Vagina (tissue), 2 donors: ENCODE results near the gene ARHGEF40.

ENCODE experiments used
- POLR2A ChIP-seq, 2 donors: fragments of 450-650 bp; IDR thresholded peaks; one replicate each; pipeline ENCODE4 v1.6.1; 2017; ENCODE audit warnings: antibody characterized with exemption in 2 of 2, mild to moderate bottlenecking in 2 of 2, moderate library complexity in 2 of 2
- POLR2AphosphoS5 ChIP-seq, 2 donors: sonication (generic); formaldehyde crosslinking; IDR thresholded peaks; one replicate each; pipeline ENCODE4 v1.9.0; 2017; ENCODE audit warnings: antibody characterized with exemption in 2 of 2, mild to moderate bottlenecking in 2 of 2, low read depth in 1 of 2; ENCODE audit not compliant: insufficient read depth in 1 of 2
- TF ChIP-seq, protein P1 (sequence below), 3 experiments: fragments of 450-650 bp in 2 of 3; fragments of 200-600 bp in 1 of 3; sonication (generic) in 1 of 3; IDR thresholded peaks; one replicate each; pipeline ENCODE4 v1.5.1; 2017 to 2019; ENCODE audit warnings: antibody characterized with exemption in 3 of 3, mild to moderate bottlenecking in 2 of 3, moderate library complexity in 2 of 3

DNA sequence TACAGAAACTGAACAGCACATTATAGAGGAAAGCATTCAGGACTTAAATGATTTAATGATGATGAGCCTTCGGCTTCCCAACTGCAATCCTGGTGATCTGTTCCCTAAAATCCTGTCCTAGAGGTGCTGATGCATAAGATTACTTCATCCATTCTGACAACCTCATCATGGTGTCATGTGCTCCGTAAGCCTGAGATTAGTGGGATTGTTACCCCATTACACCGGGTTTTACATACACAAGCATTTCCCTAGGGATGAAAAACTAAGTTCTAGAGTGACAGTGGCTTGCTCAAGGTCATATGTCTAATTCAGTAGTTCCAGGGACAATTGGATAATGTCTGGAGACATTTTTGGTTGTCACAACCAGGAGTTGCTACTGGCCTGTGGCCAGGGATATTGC lies 32.9 kb upstream of the ARHGEF40 start:
- TF ChIP-seq, protein P1, sequence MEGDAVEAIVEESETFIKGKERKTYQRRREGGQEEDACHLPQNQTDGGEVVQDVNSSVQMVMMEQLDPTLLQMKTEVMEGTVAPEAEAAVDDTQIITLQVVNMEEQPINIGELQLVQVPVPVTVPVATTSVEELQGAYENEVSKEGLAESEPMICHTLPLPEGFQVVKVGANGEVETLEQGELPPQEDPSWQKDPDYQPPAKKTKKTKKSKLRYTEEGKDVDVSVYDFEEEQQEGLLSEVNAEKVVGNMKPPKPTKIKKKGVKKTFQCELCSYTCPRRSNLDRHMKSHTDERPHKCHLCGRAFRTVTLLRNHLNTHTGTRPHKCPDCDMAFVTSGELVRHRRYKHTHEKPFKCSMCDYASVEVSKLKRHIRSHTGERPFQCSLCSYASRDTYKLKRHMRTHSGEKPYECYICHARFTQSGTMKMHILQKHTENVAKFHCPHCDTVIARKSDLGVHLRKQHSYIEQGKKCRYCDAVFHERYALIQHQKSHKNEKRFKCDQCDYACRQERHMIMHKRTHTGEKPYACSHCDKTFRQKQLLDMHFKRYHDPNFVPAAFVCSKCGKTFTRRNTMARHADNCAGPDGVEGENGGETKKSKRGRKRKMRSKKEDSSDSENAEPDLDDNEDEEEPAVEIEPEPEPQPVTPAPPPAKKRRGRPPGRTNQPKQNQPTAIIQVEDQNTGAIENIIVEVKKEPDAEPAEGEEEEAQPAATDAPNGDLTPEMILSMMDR (IDR thresholded peaks at IDR 0.05) = no peak
- TF ChIP-seq POLR2A (IDR thresholded peaks at IDR 0.05) (no peak), POLR2AphosphoS5 (IDR thresholded peaks at IDR 0.05; ENCODE audit: insufficient read depth in 1 of 2, low read depth in 1 of 2) (no peak)
